ENCODE data around the gene RGCC. TPM values are rescaled to one million over a fixed set of nuclear protein-coding genes. Genes with fewer than 3 reads are reported as not detected.
"Not testable (repeated sequence)": the region's sequence is repeated elsewhere in the genome, so short reads cannot be mapped to it uniquely, and the experiment has no call there.

RGCC gene
- total RNA-seq, 2 donors from 2014 or later = 76.0 to 216 TPM

GRCh38 chr13:41497436-41497835 is 40.1 kb downstream of the RGCC start:
- Mint-ChIP-seq H3K27ac (peak overlapping the region; percentile 36 to 99), H3K9me3 (peaks cover 0 to 6% of the 10 kb centered on the region in 2 donors), H3K36me3 (peaks cover 8 to 54% of the 10 kb centered on the region in 2 donors)
- no peak for DNase-seq (ENCODE audit: low spot score in 2 of 2)
- peak in 1 of 2 donors; percentile 39 for ATAC-seq

DNA sequence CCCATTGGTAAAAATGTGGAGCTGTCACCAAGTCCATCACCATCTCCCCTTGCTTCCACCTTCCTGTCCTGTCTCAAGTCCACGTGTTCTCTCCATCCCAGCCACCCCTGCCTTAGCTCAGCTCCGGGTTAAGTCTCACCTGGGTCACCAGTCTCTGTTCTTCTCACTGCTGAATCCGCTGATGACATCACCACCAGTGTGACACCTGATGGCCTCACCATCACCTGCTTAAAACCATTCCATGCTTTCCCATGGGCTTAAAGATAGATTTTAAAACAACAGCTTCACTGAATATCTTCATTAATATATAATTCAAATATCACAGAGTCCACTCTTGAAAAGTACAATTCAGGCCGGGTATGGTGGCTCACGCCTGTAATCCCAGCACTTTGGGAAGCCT is 42.1 kb downstream of the RGCC start:
- H3K36me3 Mint-ChIP-seq = peaks cover 0 to 62% of the 10 kb centered on the region in 2 donors
- peaks cover 4 to 5% of the 10 kb centered on the region in 2 donors for H3K9me3 Mint-ChIP-seq
- H3K27ac Mint-ChIP-seq = no peak overlapping the region
- ATAC-seq = no peak
- DNase-seq (ENCODE audit: low spot score in 2 of 2) = no peak

DNA sequence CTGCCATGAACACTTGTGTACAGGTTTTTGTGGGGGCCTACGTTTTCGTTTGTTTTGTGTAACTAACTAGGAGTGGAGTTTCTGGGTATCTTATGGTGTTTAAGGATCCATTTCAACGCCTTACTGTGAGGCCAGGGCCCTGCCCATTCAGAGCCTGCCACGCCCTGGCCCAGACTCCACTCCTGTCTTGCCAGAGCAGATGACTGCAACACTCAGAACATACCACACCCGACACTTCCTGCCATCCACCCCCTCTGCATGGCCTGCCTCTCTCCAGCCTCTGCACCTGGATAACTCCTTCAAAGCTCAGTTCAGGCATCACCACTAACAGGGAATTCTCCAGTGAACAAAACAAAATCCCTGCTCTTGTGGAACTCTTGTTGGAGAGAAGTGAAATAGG is 43.2 kb downstream of the RGCC start:
- no peak for DNase-seq (ENCODE audit: low spot score in 2 of 2)
- peak overlapping the region; percentile 3 to 13 for H3K27ac Mint-ChIP-seq
- peaks cover 9 to 12% of the 10 kb centered on the region in 2 donors for H3K9me3 Mint-ChIP-seq
- ATAC-seq = peak; percentile 30 to 69
- H3K36me3 Mint-ChIP-seq = peaks cover 4 to 61% of the 10 kb centered on the region in 2 donors

DNA sequence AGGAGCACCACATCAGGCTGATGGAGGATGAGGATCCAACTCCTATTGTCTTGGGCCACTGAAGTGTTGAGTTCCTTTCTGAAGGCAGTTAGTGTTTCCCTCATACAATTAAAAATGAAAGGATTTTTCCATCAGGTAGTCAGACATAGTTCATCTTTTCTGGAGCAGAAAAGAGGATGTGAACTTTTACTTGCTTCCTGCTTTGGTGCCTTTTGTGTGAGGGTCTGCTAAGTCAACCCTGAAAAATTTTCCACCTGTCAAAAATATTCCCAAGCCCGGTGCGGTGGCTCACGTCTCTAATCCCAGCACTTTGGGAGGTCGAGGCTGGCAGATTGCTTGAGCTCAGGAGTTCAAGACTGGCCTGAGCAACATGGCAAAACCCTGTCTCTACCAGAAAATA is 43.9 kb downstream of the RGCC start:
- no peak for ATAC-seq

DNA sequence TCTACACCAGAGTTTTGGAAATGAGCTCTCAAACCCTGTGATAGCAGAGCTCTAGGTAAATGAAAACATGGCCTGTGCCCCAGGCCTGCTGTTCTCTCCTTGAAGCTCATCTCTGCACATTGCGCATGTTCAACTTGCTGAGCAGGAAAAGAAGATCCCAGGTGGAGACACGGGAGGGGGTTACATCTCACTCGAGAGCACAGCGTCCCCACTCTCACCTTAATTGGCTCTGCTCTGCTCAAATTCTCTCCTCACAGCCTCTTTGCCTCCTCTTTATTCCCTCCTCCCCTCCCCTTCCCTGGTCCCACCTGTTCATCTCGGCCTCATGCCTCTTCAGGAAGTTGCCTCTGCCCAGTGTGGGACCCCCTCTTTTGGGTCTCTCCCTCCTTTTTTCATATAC is 44.7 kb downstream of the RGCC start:
- H3K36me3 Mint-ChIP-seq = peaks cover 4 to 58% of the 10 kb centered on the region in 2 donors
- ATAC-seq (no peak), DNase-seq (ENCODE audit: low spot score in 2 of 2) (no peak)
- H3K27ac Mint-ChIP-seq = peak overlapping the region in 1 of 2 donors; percentile 56
- H3K9me3 Mint-ChIP-seq = peaks cover 9 to 12% of the 10 kb centered on the region in 2 donors

More for the DNA sequence above, 43.9 kb downstream of the RGCC start:
- peaks cover 9 to 12% of the 10 kb centered on the region in 2 donors for H3K9me3 Mint-ChIP-seq
- H3K36me3 Mint-ChIP-seq = peaks cover 4 to 59% of the 10 kb centered on the region in 2 donors
- peak overlapping the region in 1 of 2 donors; percentile 22 for H3K27ac Mint-ChIP-seq
- DNase-seq (ENCODE audit: low spot score in 2 of 2) = no peak

DNA sequence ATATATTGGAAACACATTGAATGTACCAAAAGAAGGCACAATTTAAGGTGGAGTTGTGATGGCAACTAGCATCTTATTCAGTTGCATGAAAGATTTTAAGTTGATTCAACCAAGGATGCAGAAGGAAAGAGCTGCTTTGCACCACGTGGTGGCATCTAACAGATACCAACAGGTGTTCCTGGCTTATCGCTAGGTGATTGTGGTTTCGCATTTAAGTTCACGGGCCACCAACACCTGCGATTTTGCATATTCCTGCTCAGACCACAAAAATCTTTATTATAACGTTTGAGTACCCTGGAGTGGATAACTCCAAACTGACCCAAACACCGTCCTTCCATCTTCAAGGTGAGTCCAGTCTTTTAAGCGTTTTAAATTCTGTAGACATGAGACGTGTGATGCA is 45.3 kb downstream of the RGCC start:
- peaks cover 4 to 55% of the 10 kb centered on the region in 2 donors for H3K36me3 Mint-ChIP-seq
- DNase-seq (ENCODE audit: low spot score in 2 of 2) (no peak), ATAC-seq (no peak)
- H3K9me3 Mint-ChIP-seq = peaks cover 9 to 12% of the 10 kb centered on the region in 2 donors
- no peak overlapping the region for H3K27ac Mint-ChIP-seq

GRCh38 chr13:41503356-41503755 is 46.0 kb downstream of the RGCC start:
- Mint-ChIP-seq H3K27ac (no peak overlapping the region), H3K36me3 (peaks cover 4 to 54% of the 10 kb centered on the region in 2 donors), H3K9me3 (peaks cover 9 to 12% of the 10 kb centered on the region in 2 donors)
- ATAC-seq (no peak), DNase-seq (ENCODE audit: low spot score in 2 of 2) (no peak)

- not testable (repeated sequence) for DNase-seq (ENCODE audit: low spot score in 2 of 2); ATAC-seq; H3K27ac Mint-ChIP-seq
- Mint-ChIP-seq H3K36me3 (peaks cover 4 to 48% of the 10 kb centered on the region in 2 donors), H3K9me3 (peaks cover 12 to 14% of the 10 kb centered on the region in 2 donors)
These were observed 47.3 kb downstream of the RGCC start for GRCh38 chr13:41504657-41505056.

GRCh38 chr13:41505209-41505835 is 48.0 kb downstream of the RGCC start:
- peak overlapping the region in 1 of 2 donors; percentile 62 for H3K27ac Mint-ChIP-seq
- ATAC-seq (peak in 1 of 2 donors; percentile 72), DNase-seq (ENCODE audit: low spot score in 2 of 2) (no peak)
- peaks cover 4 to 48% of the 10 kb centered on the region in 2 donors for H3K36me3 Mint-ChIP-seq
- H3K9me3 Mint-ChIP-seq = peaks cover 12 to 14% of the 10 kb centered on the region in 2 donors

DNA sequence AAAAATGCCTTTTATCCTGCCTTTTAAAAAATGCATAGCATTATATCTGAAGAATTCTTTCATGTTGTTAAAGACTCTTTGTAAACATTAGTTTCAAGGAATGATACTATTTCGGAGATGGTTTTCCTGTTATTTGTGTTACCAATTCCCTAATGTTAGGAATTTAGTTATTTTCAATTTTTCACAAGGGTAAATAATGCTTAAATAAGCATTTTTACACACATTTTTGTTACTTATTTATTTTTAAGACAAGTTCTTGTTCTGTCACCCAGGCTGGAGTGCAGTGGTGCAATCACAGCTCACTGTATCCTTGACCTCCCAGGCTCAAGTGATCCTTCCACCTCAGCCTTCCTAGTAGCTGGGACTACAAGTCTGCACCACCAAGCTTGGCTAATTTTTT is 49.0 kb downstream of the RGCC start:
- Mint-ChIP-seq H3K27ac (no peak overlapping the region), H3K36me3 (peaks cover 4 to 48% of the 10 kb centered on the region in 2 donors), H3K9me3 (peaks cover 12 to 14% of the 10 kb centered on the region in 2 donors)
- ATAC-seq (no peak), DNase-seq (ENCODE audit: low spot score in 2 of 2) (no peak)

GRCh38 chr13:41509971-41510370 is 52.6 kb downstream of the RGCC start:
- peaks cover 4 to 18% of the 10 kb centered on the region in 2 donors for H3K36me3 Mint-ChIP-seq
- no peak overlapping the region for H3K27ac Mint-ChIP-seq
- ATAC-seq = no peak
- H3K9me3 Mint-ChIP-seq = peaks cover 3 to 5% of the 10 kb centered on the region in 2 donors
- DNase-seq (ENCODE audit: low spot score in 2 of 2) = no peak

DNA sequence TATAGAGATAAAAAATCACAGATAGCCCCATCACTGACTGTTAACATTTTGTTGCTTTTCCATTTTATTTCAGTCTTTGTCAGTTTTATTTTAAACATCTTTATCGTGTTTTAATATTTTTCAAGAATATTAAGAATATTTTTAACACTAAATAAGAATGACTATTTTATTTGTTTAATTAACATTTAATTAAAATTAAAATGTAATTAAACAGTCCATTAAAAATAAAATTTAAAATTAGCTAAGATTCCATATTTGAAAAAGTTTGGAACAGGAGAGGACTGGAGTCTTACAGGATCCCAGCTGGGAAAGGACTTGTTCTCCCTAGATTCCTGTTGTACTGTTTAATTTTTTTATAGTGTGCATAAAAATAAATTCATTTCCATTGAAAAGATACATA is 54.5 kb downstream of the RGCC start:
- Mint-ChIP-seq H3K9me3 (peaks cover 0 to 5% of the 10 kb centered on the region in 2 donors), H3K27ac (no peak overlapping the region), H3K36me3 (peaks cover 0 to 5% of the 10 kb centered on the region in 2 donors)
- no peak for ATAC-seq
- no peak for DNase-seq (ENCODE audit: low spot score in 2 of 2)

- Mint-ChIP-seq H3K9me3 (peaks cover 0 to 5% of the 10 kb centered on the region in 2 donors), H3K27ac (no peak overlapping the region), H3K36me3 (no peaks in the 10 kb centered on the region)
- DNase-seq (ENCODE audit: low spot score in 2 of 2) (no peak), ATAC-seq (no peak)
These were observed 55.1 kb downstream of the RGCC start for GRCh38 chr13:41512441-41512840.

- no peak for ATAC-seq
- Mint-ChIP-seq H3K9me3 (peaks cover 0 to 13% of the 10 kb centered on the region in 2 donors), H3K27ac (peak overlapping the region in 1 of 2 donors; percentile 9), H3K36me3 (peaks cover 0 to 10% of the 10 kb centered on the region in 2 donors)
- DNase-seq (ENCODE audit: low spot score in 2 of 2) = no peak
These were observed 56.2 kb downstream of the RGCC start for GRCh38 chr13:41513600-41513999.

DNA sequence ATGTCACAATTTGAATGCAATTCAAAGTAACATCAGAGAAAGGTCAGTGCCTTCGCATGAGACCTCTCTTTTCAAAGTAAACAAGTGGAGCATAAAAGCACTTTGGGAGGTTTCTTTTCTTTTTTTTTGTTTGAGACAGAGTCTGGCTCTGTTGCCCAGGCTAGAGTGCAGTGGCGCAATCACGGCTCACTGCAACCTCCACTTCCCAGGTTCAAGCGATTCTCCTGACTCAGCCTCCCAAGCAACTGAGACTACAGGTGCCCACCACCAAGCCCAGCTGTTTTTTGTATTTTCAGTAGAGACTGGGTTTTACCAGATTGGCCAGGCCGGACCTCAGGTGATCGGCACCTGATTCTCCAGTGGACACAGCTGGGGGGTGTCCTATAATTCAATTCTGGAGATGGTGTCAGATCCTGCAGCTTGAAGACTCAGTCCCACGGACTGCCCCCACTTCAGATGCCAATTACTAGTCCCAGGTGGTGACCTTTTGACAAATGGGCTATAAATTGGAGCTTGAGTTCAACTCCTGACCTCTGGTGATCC is 57.6 kb downstream of the RGCC start:
- DNase-seq (ENCODE audit: low spot score in 2 of 2) = no peak
- Mint-ChIP-seq H3K27ac (no peak overlapping the region), H3K9me3 (peaks cover 0 to 18% of the 10 kb centered on the region in 2 donors), H3K36me3 (peaks cover 0 to 12% of the 10 kb centered on the region in 2 donors)
- no peak for ATAC-seq

- Mint-ChIP-seq H3K9me3 (peaks cover 0 to 24% of the 10 kb centered on the region in 2 donors), H3K36me3 (peaks cover 0 to 12% of the 10 kb centered on the region in 2 donors), H3K27ac (peak overlapping the region in 1 of 2 donors; percentile 48)
- DNase-seq (ENCODE audit: low spot score in 2 of 2) (no peak), ATAC-seq (no peak)
These were observed 58.3 kb downstream of the RGCC start for GRCh38 chr13:41515491-41516139.

DNA sequence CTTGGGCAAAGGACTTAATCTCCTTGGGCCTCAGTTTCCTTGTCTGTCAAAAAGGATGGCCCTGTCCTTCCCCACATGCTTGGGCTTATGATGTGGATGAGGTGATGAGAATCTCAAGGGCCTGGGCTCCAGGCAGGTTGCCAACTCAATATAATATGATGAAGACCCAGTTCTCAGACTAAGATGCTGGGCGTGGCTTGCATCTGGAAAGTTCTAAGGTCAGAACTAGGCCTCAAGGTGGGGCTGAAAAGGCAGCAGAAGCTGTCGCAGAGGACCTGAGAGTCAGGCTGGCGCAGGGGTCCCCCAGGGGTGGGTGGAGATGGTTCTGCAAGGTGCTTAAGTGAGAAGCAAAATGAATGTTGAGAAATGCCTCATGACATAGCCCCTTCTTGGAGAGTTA is 58.8 kb downstream of the RGCC start:
- H3K9me3 Mint-ChIP-seq = peaks cover 0 to 24% of the 10 kb centered on the region in 2 donors

More for the DNA sequence above, 58.8 kb downstream of the RGCC start:
- Mint-ChIP-seq H3K27ac (no peak overlapping the region), H3K36me3 (peaks cover 0 to 12% of the 10 kb centered on the region in 2 donors)
- ATAC-seq (no peak), DNase-seq (ENCODE audit: low spot score in 2 of 2) (no peak)
